Panc1 (cell line): Measurements from ENCODE around the gene FRS2.

ENCODE experiments used
- POLR2AphosphoS5 ChIP-seq: IDR thresholded peaks from 2 replicates; pipeline ENCODE4 v1.6.1; 2012; ENCODE audit warnings: mild to moderate bottlenecking, low read depth, low read length, moderate library complexity
- REST ChIP-seq, 2 experiments: IDR thresholded peaks; 2 replicates each; pipeline ENCODE4 v1.6.1; 2011 to 2012; ENCODE audit warnings: low read depth in 2 of 2, control low read depth in 1 of 2, low read length in 1 of 2, mild to moderate bottlenecking in 1 of 2, moderate library complexity in 1 of 2; ENCODE audit not compliant: insufficient read depth in 1 of 2
- TF ChIP-seq, protein P1 (sequence below): fragments of 450-650 bp; IDR thresholded peaks from 2 replicates; pipeline ENCODE4 v1.5.1; 2017; ENCODE audit warnings: mild to moderate bottlenecking

- TF ChIP-seq, protein P1, sequence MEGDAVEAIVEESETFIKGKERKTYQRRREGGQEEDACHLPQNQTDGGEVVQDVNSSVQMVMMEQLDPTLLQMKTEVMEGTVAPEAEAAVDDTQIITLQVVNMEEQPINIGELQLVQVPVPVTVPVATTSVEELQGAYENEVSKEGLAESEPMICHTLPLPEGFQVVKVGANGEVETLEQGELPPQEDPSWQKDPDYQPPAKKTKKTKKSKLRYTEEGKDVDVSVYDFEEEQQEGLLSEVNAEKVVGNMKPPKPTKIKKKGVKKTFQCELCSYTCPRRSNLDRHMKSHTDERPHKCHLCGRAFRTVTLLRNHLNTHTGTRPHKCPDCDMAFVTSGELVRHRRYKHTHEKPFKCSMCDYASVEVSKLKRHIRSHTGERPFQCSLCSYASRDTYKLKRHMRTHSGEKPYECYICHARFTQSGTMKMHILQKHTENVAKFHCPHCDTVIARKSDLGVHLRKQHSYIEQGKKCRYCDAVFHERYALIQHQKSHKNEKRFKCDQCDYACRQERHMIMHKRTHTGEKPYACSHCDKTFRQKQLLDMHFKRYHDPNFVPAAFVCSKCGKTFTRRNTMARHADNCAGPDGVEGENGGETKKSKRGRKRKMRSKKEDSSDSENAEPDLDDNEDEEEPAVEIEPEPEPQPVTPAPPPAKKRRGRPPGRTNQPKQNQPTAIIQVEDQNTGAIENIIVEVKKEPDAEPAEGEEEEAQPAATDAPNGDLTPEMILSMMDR, result no peak
- no peak for TF ChIP-seq POLR2AphosphoS5
- no peak for TF ChIP-seq REST (IDR thresholded peaks at IDR 0.05; ENCODE audit: insufficient read depth in 1 of 2, low read depth in 2 of 2, low read length in 1 of 2)
Observed at GRCh38 chr12:69527506-69528272, 57.5 kb downstream of the FRS2 start.
